HUES64 (cell line): ENCODE measurements around the gene FHDC1.
A peak's percentile ranks its signal among the peaks of the same experiment; 100 is the strongest.

ENCODE experiments used
- H3K27ac ChIP-seq: 2 replicates; pipeline ENCODE4 v1.7.0; 2013; ENCODE audit warnings: low read depth, low read length, inconsistent platforms
- H3K27me3 ChIP-seq: 2 replicates; pipeline ENCODE4 v1.6.1; 2013; ENCODE audit warnings: mild to moderate bottlenecking, low read length; ENCODE audit not compliant: insufficient read depth
- H3K36me3 ChIP-seq: 2 replicates; pipeline ENCODE4 v1.6.1; 2013; ENCODE audit warnings: mild to moderate bottlenecking, low read length; ENCODE audit not compliant: insufficient read depth
- H3K4me1 ChIP-seq: 2 replicates; pipeline ENCODE4 v1.6.1; 2013; ENCODE audit warnings: mild to moderate bottlenecking, low read length, moderate library complexity; ENCODE audit not compliant: insufficient read depth
- H3K4me3 ChIP-seq: 2 replicates; pipeline ENCODE4 v1.5.1; 2013; ENCODE audit warnings: mild to moderate bottlenecking, low read length, moderate library complexity
- H3K9ac ChIP-seq: 2 replicates; pipeline ENCODE4 v1.6.1; 2013; ENCODE audit warnings: mild to moderate bottlenecking, low read depth, low read length
- H3K9me3 ChIP-seq: 2 replicates; pipeline ENCODE4 v1.6.1; 2013; ENCODE audit warnings: low read depth, low read length; ENCODE audit not compliant: insufficient read depth
- WGBS: fragments of 150-250, 120-280 bp; methylation state at CpG from one replicate; pipeline ENCODE4 v1.1.7; 2013; ENCODE audit warnings: missing lambda C conversion rate; 5-methylcytosine and 5-hydroxymethylcytosine counted together

The FHDC1 gene

DNA sequence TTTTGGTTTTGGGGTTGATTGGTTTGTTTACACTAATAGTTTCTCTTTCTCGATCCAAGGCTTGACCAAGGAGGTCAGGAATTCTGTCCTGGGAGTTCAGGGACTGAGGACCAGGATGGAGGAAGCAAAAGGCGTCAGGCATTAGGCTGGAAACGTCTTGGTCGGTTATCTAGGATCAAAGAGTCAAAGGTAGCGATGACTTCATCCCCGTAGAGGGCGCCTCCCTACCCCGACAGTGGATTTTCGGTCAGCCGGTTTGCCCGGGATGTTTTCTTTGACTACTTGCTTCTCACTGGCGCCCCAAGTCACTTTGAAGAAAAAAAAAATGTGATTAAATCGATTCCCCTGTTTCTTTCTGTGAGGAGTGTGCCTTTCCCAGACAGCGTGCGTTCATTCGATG, 980 bp upstream of the FHDC1 start:
- Histone ChIP-seq H3K9ac (peak overlapping the region; percentile 92), H3K9me3 (no peaks in the 10 kb centered on the region), H3K4me1 (peaks cover 23% of the 10 kb centered on the region), H3K27me3 (peaks cover 48% of the 10 kb centered on the region), H3K4me3 (peak overlapping the region; percentile 99), H3K36me3 (no peaks in the 10 kb centered on the region), H3K27ac (peak overlapping the region; percentile 81; the same call in 1 of the 2 replicates)
- 3% methylated on average over 16 of the region's 16 CpGs for WGBS

DNA sequence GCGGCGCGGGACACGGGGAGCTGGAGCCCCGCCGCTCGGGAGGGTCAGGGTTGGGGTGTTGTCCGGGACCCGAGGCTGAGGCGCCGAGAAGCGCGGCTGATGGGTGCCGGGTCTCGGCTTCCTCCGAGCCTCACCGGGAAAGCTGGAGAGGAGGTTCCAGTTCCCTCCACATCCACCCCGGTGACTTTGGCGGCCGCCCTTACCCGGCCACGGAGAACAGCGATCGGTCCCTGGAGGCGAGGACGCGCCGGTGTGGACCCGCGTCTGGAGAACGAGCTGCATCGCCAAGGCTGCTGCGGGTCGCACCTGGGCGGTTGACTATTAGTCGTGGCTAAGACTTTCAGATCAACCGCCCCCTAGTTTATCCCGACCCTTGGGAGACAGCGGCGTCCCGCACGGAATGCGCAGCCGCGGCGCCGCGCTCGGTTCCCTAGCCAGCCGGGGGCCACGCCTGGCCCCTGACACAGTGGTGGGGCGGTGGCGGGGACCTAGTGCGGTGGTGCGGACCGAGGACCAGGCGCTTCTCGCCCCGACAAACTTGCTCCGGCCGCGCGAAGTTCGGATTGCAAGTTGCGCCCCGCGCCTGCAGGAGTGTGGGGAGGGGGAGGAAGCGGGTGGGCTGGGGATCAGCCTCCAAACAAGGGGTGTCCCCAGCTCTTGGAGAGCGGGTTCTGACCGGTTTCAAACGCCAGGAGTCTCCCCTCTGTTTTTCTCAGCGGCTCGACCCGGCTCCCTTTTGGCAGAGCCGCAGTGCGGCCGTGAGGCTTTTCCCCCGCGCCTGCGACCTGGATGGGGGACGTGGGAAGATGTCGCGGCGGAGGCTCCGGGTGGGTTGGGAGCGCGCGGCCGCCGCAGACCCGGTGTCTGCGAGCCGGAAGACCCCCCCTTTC, 568 bp downstream of the FHDC1 start:
- peak overlapping the region; percentile 92 for H3K9ac ChIP-seq
- WGBS: under 1% methylated on average over 93 of the region's 93 CpGs
- peak overlapping the region; percentile 74; the same call in 1 of the 2 replicates for H3K27ac ChIP-seq
- H3K36me3 ChIP-seq: no peaks in the 10 kb centered on the region
- H3K4me3 ChIP-seq: peak overlapping the region; percentile 99
- peaks cover 10% of the 10 kb centered on the region; the same call in 1 of the 2 replicates for H3K4me1 ChIP-seq
- no peaks in the 10 kb centered on the region for H3K9me3 ChIP-seq
- H3K27me3 ChIP-seq: peaks cover 48% of the 10 kb centered on the region

DNA sequence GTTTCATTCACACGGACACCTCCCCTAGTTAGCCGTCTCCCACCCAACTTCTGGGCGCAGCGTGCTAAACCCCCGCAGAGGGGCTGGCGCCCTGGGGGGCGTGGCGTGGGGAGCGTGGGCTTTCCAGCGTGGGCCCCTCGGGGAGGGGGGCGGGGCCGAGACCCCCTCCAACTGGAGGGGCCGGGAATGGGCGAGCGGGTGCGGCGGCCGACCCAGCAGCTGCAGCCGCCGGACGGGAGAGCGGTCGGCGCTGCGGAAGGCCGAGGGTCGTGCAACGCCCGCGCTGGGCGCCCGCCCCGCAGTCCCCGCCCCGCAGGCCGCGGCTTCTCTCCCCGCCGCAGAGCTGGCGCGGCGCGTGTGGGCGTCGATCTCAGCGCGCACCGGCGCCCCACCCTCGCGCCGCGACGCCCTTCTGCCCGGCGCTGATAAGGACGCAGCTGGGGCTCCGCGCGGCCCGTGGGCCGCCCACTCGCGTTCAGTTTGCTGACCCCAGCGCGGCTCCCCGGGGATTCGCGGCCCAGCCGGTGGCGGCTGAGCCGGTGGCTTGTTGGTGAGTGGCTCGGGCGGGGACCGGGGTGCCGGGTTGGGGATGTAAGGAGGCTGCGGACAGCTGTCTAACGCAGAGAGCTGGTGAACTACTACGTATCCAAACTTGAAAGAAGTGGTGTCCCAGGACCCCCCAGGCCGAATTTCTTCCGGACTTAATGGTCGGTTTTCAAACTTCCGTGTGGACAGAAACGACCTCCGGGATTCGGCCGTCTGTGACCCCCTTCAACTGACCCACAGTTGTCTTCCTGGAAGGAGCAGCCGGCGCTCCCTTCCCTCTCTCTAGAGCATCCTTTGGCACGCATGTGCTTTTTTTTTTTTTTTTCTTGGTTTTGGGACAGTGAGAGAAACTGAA, 1.5 kb downstream of the FHDC1 start:
- H3K27ac ChIP-seq: no peak overlapping the region
- under 1% methylated on average over 91 of the region's 91 CpGs for WGBS
- H3K4me1 ChIP-seq: peaks cover 10% of the 10 kb centered on the region; the same call in 1 of the 2 replicates
- no peaks in the 10 kb centered on the region for H3K9me3 ChIP-seq
- H3K36me3 ChIP-seq: peaks cover 4% of the 10 kb centered on the region; the same call in 1 of the 2 replicates
- peak overlapping the region; percentile 92; the same call in 1 of the 2 replicates for H3K9ac ChIP-seq
- peaks cover 48% of the 10 kb centered on the region for H3K27me3 ChIP-seq
- peak overlapping the region; percentile 99 for H3K4me3 ChIP-seq

DNA sequence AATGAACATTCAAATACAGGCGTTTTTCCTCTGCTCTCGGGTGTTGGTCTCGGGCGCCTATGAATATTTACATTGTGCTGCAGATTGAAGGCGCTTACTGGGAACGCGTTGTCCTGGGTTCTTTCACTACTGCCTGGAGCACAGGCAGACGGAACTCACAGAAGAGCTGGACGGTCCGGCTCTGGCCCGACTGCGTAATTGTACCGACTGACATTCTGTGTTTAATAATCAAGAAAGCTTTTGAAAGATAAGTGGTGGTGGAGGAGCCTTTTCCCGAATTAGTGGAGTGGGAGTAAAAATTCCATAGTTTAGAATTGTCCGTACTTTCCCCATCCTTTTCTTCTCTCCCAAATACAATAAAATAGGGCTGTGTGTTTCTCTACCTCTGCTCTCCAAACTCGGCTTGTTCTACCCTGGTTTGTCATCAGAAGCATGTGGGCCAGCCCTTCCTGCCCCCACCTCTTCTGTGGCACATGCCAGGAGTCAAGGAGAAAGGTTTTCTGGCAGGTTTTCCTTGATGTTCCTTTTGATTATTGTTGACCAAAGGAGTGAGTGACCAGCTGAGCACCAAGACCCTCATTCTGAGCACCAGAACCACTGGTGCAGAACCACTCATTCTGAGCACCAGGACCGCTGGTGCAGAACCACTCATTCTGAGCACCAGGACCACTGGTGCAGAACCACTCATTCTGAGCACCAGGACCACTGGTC, 2.3 kb downstream of the FHDC1 start:
- H3K9ac ChIP-seq: no peak overlapping the region

DNA sequence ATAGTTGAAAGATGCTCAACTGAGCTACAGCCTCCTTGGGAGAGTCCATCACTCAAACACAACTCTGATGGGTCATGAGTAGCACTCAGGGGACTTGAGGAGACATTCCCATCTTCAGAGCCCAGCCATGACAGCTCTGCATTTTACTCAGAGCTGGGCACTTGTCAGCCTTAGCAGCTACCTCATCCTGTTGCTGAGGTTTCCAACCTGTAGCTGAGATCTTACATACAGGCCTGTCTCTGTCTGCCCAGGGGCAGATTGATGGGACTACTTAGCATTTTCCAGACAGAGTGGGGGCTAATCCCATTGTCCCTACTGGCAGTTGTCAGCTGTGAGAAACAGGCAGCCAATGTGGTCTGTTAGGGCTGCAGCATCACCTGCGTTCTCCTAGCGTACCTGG, 3.5 kb downstream of the FHDC1 start:
- Histone ChIP-seq H3K4me3 (no peak overlapping the region), H3K9ac (no peak overlapping the region), H3K9me3 (no peaks in the 10 kb centered on the region), H3K4me1 (peaks cover 13% of the 10 kb centered on the region; the same call in 1 of the 2 replicates), H3K36me3 (peaks cover 22% of the 10 kb centered on the region), H3K27ac (no peak overlapping the region), H3K27me3 (peaks cover 38% of the 10 kb centered on the region)
- WGBS: 83% methylated on average over 2 of the region's 2 CpGs

More for the DNA sequence above, 2.3 kb downstream of the FHDC1 start:
- peaks cover 12% of the 10 kb centered on the region; the same call in 1 of the 2 replicates for H3K4me1 ChIP-seq
- H3K36me3 ChIP-seq: peaks cover 10% of the 10 kb centered on the region
- H3K27me3 ChIP-seq: peaks cover 48% of the 10 kb centered on the region
- no peak overlapping the region for H3K27ac ChIP-seq
- WGBS: 40% methylated on average over 15 of the region's 17 CpGs
- H3K4me3 ChIP-seq: peak overlapping the region; percentile 99
- H3K9me3 ChIP-seq: no peaks in the 10 kb centered on the region

DNA sequence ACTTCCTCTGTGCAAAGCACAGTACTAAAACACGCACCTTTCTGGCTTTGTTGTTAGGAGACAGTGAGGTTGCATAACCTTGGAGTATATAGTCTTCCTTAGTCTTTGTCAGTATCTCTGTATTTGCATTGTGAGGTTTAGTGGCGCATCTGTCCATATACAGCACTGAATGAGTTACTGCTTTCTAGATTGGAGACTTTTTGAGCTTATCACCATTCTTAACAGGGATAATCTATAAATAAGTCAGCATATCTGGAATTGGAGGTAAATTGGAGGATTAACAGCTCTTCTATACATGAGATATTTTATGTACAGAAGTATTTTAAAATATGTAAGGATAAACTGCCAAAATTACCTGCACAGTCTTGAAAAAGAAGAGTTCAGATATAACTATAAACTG, 4.3 kb downstream of the FHDC1 start:
- Histone ChIP-seq H3K27ac (no peak overlapping the region), H3K4me3 (no peak overlapping the region), H3K4me1 (0 out of 2 replicates have a peak, but pooled peaks cover 7% of the 10 kb centered on the region), H3K9ac (no peak overlapping the region), H3K27me3 (peaks cover 32% of the 10 kb centered on the region), H3K36me3 (peaks cover 30% of the 10 kb centered on the region), H3K9me3 (no peaks in the 10 kb centered on the region)
- WGBS: 94% methylated on average over 2 of the region's 2 CpGs

DNA sequence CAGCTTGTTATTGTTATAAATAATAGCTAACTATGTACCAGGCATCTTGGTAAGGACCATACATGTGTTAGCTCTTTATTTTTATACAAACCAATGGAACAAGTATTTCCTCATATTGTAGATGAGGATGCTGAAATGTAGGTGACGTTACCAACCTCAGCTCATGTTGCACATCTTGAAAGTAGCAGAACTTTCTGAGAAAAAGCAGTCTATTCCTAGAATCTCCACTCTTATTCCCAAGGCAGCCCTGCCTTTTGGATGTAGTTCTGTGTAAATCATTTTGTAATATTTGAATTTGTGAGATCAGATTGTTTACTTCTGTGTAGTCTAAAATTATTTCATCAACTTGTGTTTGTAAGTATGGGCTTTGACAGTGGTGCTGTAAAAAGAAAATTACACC, 5.3 kb downstream of the FHDC1 start:
- Histone ChIP-seq H3K9ac (no peak overlapping the region), H3K36me3 (peaks cover 38% of the 10 kb centered on the region), H3K27ac (no peak overlapping the region), H3K4me1 (0 out of 2 replicates have a peak, but pooled peaks cover 7% of the 10 kb centered on the region), H3K27me3 (peaks cover 30% of the 10 kb centered on the region), H3K4me3 (no peak overlapping the region), H3K9me3 (no peaks in the 10 kb centered on the region)
- WGBS: 100% methylated on average over 1 of the region's 1 CpG

DNA sequence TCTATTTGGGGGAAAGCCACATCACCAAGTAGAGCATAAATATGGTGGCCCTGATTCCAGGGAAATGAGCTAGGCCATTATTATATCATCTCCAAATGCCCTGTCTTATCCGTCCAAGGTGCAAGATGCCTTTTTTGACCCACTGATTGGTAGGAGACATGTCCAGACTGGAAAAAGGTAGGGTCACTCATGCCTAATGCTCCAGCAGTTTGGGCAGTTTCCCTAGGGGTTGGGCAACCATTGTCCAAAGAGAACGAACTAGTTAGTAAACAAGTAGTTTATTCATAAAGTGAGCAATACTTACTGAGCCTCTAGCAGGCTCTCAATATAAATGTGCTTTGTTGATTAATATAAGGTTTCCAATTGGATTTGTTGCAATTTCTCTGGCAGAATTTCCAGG, 6.2 kb downstream of the FHDC1 start:
- no peaks in the 10 kb centered on the region for H3K9me3 ChIP-seq
- no peak overlapping the region for H3K4me3 ChIP-seq
- peaks cover 21% of the 10 kb centered on the region for H3K27me3 ChIP-seq
- peaks cover 46% of the 10 kb centered on the region for H3K36me3 ChIP-seq
- H3K27ac ChIP-seq: no peak overlapping the region
- no peak overlapping the region for H3K9ac ChIP-seq
- 0 out of 2 replicates have a peak, but pooled peaks cover 7% of the 10 kb centered on the region for H3K4me1 ChIP-seq
- WGBS: 92% methylated on average over 2 of the region's 2 CpGs

DNA sequence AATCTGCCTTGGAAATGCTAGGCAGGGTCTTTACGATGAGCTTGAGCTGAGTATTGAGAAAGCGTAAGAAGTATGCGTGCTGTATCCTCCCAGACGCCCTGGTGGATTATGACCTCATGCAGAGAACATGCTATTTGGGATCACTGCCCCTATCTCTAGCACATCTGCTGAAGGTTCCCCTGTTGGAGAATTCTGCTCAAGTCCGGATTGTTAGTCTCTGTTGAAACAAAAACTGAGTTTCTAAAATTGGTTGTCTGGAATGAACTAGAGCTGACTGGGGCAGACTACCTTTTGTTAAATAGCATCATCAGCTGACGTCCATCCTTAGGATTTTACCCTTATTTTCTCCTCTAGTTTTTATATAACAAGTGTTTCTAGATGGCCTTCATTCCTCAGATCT, 7.5 kb downstream of the FHDC1 start:
- Histone ChIP-seq H3K27ac (no peak overlapping the region), H3K27me3 (peaks cover 7% of the 10 kb centered on the region), H3K4me1 (0 out of 2 replicates have a peak, but pooled peaks cover 4% of the 10 kb centered on the region), H3K9me3 (no peaks in the 10 kb centered on the region), H3K36me3 (peaks cover 56% of the 10 kb centered on the region), H3K4me3 (no peak overlapping the region), H3K9ac (no peak overlapping the region)
- WGBS: 89% methylated on average over 6 of the region's 6 CpGs

DNA sequence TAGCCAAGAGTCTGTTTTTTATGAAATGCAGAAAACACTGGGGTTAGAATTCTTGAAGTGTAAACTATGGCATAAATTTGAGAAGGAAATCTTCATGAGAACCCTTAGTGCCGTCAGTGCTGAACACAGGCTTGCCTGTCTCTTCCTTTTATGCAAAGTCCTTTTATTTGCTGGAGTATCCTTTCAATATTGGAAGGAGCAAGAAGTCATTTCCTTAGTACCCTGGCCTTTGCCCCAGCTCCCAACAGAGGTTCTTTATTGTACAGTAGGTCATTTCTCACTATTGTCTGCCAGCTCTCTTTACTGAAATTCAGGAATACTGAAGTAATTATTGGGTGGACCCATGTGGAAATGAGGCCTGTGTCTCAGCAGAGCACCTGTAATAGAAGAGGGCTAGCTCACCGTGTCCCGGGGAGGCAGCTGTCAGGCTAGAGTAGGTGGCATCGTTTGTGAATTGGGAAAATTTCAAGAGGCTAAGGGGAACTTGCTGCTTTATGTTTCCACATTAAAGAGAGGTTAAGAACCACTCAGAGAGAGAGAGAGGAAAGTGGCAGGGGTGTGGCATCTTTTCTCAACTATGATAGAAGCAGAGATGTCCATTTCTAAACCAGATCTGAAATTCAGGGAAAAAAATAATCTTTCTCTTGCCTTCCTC, 8.7 kb downstream of the FHDC1 start:
- peaks cover 58% of the 10 kb centered on the region for H3K36me3 ChIP-seq
- WGBS: 79% methylated on average over 4 of the region's 4 CpGs

More for the DNA sequence above, 8.7 kb downstream of the FHDC1 start:
- no peak overlapping the region for H3K27ac ChIP-seq
- H3K4me1 ChIP-seq: peaks cover 8% of the 10 kb centered on the region; the same call in 1 of the 2 replicates
- no peak overlapping the region for H3K9ac ChIP-seq
- H3K9me3 ChIP-seq: no peaks in the 10 kb centered on the region
- H3K27me3 ChIP-seq: no peaks in the 10 kb centered on the region
- H3K4me3 ChIP-seq: no peak overlapping the region
